ENCODE measurements around the gene HEATR3. TPM values are rescaled to one million over a fixed set of nuclear protein-coding genes. Genes with fewer than 3 reads are reported as not detected.

The HEATR3 gene
- total RNA-seq, 2 experiments from 2014 or later = 28.6 to 35.2 TPM

DNA sequence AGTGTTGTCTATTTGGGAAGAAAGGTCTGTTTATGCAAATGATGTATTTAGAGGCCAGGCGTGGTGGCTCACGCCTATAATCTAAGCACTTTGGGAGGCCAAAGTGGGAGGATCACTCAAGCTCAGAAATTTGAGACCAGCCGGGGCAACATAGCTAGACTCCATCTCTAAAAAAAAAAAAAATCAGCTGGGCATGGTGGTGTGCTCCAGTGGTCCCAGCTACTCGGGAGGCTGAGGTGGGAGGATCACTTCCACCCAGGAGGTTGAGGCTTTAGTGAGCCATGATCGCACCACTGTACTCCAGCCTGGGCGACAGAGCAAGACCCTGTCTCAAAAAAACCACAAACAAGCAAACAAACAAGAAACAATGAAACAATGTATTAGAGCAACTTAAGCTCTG is 18.9 kb upstream of the HEATR3 start:
- ChIA-PET CTCF (no interaction called here), POLR2A (no interaction called here)

DNA sequence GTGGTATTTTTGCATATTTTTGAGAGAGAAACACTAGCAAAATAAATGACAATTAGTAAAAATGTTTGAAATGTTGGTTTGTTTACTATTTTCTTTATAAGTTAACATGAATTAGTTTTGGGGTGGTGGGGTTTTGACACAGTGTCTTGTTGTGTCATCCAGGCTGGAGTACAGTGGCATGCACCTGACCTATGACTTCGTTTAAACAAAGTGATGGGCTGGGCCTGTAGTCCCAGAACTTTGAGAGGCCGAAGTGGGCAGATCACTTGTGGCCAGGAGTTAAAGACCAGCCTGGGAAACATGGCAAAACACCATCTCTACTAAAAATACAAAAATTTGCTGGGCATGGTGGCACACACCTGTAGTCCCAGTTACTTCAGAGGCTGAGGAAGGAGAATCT is 17.9 kb upstream of the HEATR3 start:
- ChIA-PET CTCF (no interaction called here), POLR2A (no interaction called here)

DNA sequence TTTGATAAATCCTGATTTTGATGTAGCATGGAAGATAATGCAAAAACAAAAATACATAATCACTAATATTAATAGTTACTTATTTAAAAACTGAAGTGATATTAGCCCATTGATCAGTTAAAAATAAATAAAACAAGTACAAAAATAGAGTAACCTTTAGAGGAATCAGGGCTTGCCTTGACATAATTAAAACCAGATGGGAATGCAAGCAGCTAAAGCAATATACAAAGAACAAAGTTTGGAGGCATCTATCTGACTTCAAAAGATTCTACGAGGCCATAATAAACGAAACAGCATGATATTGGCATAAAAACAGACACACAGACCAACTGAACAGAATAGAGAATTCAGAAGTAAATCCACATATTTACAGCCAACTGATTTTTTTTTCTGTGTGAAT is 15.0 kb upstream of the HEATR3 start:
- CTCF ChIA-PET = no interaction called here

DNA sequence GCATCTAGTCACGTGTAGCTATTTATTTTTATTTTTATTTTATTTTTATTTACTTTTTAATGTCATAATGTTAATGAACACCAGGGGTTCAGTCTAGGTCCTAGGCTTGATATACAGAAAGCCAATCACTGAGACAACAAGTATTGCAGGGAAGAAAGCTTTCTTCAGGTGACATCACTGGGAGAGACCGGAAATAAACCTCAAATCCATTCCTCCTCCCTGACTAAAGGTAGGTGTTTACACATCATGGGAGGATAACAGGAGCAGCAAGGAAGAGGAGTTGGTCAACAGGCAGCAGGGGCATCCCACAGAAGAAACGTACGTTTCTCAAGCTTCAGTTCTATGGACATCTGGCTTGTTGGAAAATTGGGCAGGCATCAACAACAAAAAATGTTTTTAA is 9.5 kb upstream of the HEATR3 start:
- ChIA-PET CTCF (no interaction called here), POLR2A (no interaction called here)

More for the DNA sequence above, 15.0 kb upstream of the HEATR3 start:
- POLR2A ChIA-PET = no interaction called here

DNA sequence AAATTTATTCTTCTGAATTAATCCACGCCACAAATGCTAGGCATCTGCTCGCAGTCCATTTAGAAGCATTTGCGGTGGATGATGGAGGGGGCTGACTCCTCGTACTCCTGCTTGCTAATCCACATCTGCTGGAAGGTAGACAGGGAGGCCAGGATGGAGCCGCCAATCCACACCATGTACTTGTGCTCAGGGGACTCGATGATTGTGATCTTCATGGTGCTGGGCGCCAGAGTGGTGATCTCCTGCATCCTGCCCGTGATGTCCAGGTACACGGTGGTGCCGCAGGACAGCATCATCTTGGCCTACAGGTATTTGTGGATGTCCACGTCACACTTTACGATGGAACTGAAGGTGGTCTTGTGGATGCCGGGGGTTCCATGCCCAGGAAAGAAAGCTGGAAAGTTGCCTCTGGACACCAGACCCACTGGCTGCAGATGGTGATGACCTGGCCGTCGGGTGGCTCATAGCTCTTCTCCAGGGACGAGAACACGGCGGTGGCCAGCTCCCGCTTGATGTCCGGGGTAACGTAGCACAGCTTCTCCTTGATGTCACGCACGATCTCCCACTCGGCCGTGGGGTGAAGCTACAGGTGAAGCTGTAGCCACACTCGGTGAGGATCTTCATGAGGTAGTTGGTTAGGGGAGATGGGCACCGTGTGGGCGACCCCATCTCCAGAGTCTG is 7.5 kb upstream of the HEATR3 start:
- POLR2A ChIA-PET = no interaction called here
- CTCF ChIA-PET = interaction anchor here (1.1 kb wide), 1 partner anchor 18 kb away, joined by 3 read pairs; no protein-coding TSS in a partner anchor

DNA sequence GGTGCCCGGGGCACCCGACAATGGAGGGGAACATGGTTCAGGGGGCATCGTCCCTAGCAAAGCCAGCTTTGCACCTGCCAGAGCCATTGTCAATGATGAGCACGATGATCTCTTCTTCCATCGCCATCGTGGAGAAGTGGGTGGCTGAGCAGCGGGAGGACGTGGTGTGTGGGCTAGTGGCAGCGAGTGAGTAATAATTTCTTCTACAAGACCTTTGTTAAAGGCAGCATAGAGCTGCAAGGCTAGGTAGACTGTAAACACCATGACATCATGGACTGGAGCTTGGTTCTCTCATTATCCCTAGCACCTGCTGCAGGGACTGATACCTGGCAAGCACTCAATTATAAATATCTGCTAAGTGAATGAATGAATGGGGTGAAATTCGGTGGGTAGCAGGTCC is 6.7 kb upstream of the HEATR3 start:
- ChIA-PET POLR2A (interaction anchor here (0.5 kb wide), 1 partner anchor 39 kb away, joined by 4 read pairs; no protein-coding TSS in a partner anchor), CTCF (interaction anchor here (1.1 kb wide), 1 partner anchor 19 kb away, joined by 3 read pairs; no protein-coding TSS in a partner anchor)

DNA sequence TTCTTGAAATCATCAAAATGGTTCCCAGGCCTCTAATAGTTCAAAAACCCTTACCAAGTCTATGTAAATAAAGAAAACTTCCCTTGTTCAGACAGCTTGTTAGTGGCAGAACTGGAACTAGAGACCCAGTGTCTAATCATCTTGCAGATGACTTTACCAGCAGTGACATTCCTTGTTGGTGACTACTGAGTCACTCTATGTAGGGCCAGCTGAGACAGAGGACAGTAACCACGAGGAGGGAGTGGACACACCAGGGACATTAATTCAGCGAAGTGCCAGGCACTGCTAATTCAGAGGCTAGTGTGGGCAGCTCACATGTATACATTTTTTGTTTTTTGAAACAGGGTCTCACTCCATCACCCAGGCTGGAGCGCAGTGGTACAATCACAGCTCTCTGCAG is 6.1 kb upstream of the HEATR3 start:
- CTCF ChIA-PET = interaction anchor here (0.8 kb wide), 1 partner anchor 35 kb away, joined by 3 read pairs; the partner anchor contains the start of gene CNEP1R1
- POLR2A ChIA-PET = no interaction called here

DNA sequence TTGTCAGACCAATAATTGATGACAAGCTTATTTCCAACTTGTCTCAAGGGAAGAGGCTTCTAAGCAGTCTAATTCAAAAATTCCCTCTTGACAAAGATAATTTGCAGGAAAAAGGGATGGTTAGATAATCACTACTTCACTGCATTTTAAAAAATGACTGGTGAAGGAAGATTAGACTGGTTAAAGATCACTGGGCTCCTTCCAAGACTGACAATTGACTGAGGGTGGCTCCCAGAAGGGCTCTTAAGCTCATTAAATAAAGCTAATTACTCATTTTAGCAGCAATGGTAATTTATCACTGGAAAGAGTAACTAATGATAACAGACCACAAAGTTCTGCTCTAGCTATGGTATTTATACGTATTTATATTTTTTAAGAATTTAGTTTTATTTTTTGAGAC is 4.4 kb upstream of the HEATR3 start:
- ChIA-PET POLR2A (no interaction called here), CTCF (no interaction called here)

DNA sequence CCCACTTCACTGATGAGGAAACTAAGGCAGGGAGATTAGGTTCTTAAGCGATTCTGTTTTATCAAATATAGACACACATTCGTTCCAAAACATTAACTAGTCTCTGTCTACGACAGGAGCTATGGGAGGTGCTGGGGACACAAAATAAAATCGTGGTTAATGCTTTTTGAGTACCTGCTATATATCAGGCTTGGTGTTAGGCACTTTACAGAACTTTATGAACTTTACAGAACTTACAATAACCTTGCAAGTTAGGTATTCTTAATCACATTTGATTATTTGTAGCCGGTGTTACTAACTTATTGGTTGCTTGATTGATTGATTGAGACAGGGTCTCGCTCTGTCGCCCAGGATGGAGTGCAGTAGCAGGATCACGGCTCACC is 538 bp upstream of the HEATR3 start:
- CTCF ChIA-PET = interaction anchor here (4.5 kb wide), 1 partner anchor 40 kb away, joined by 22 read pairs; the partner anchor contains the start of gene CNEP1R1

DNA sequence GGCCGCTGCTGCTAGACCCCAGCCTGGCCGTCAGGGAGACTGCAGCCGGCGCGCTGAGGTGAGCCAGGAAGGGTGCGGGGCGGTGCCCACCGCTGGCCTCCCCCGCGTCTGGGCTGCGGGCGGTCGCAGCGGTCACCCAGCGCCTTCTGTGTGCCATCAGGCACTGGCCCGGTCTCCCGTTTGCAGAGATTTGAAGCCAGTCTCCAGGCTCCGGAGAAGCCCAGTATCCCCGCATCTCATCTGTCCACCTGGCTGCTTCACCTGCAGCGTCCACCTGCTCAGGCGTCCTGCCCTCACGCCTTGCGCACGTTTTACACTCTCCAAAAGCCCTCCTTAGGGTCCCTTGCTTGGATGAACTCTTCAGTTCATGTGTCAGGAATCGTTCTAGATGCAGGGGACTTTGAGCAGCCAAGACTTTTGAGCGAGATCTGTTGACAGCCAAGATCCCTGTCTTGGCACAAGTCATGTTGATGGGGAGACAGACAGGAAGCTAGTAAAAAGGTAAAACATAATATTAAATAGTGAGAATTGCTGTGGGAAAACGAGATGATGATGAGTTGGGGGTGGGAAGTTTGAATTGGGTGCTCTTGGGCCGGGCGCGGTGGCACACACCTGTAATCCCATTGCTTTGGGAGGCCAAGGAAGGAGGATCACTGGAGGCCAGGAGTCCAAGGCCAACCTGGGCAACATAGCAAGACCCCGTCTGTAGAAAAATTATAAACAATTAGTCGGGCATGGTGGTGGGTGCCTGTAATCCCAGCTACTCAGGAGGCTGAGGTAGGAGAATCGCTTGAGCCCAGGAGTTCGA is 916 bp downstream of the HEATR3 start:
- ChIA-PET CTCF (interaction anchor here (0.7 to 4.5 kb wide), 10 partner anchors 42 to 284 kb away, joined by 3 to 22 read pairs (median 4); partner anchors contain the start of gene CNEP1R1), POLR2A (interaction anchor here (0.7 to 2.0 kb wide), 4 partner anchors 8 to 205 kb away, joined by 4 to 9 read pairs (median 5); partner anchors contain the start of gene CNEP1R1)

More for the DNA sequence above, 538 bp upstream of the HEATR3 start:
- POLR2A ChIA-PET = interaction anchor here (0.6 to 2.0 kb wide), 2 partner anchors 40 to 109 kb away, joined by 3 to 9 read pairs; partner anchors contain the start of gene CNEP1R1

DNA sequence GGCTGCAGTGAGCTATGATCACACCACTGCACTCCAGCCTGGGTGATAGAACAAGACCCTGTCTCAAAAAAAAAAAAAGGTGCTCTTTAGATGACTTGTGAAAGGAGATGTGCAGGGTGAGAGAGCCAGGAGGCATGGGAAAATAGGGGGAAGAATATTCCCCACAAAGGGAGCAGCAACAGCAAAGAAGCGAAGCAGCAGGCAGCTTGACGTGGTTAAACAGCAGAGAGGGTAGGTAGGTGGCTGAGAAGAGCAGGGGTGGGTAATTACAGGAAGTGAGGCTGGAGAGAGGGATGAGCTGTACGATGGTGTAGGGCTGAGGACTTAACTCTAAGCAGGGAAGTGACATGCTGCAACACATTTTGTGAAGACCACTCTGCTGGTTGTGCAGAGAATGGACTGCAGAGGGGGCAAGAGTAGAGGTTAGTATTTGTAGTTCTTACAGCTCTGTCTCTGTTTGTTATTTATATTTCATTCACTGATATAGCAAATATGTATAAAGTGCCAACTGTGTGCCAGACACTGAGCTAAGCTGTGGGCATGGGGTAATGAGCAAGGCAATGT is 1.6 kb downstream of the HEATR3 start:
- POLR2A ChIA-PET = interaction anchor here (0.6 to 1.0 kb wide), 3 partner anchors 42 to 614 kb away, joined by 4 read pairs; partner anchors contain the start of genes CNEP1R1 and SNX20
- CTCF ChIA-PET = interaction anchor here (0.7 to 4.5 kb wide), 13 partner anchors 10 to 380 kb away, joined by 3 to 22 read pairs (median 3); partner anchors contain the start of gene CNEP1R1

DNA sequence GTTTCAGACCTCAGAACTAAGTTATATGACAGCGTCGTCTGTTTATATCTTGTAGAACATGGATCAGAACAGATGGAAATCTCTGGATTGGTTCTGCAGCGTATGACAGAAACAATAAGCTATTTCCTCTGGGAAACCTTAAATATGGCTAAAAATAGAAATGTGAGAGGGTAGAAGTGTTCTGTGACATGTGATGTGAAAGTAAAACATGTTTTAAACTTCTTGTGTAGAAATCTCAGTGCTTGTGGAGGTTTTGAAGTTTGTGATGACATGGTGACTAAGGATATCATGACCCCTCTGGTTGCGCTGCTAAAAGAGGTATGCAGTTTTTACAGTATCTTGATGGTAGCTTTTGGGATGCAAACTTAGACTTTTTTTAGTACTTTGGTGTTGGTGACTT is 2.8 kb downstream of the HEATR3 start:
- ChIA-PET CTCF (interaction anchor here (0.8 to 2.3 kb wide), 5 partner anchors 8 to 157 kb away, joined by 3 to 12 read pairs (median 3); partner anchors contain the start of gene CNEP1R1), POLR2A (no interaction called here)

DNA sequence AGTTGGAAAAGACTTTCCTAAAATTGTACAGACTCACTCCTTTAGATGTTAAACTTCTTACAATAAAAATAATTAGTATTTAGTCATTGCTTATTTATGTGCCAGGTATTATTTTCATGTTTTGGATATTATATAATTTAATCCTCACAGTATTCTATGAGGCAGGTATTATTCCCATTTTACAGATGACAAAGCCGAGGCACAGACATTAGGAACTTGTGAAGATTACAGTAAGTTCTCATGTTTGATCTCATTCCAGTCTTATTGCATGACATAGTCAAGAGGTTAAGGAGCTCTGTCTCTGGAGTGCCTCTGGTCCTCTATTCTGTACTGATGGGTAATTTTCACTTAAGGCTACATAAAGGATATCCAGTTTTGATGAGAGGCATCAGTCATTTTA is 3.3 kb downstream of the HEATR3 start:
- POLR2A ChIA-PET = interaction anchor here (0.5 kb wide), 1 partner anchor 127 kb away, joined by 5 read pairs; no protein-coding TSS in a partner anchor
- CTCF ChIA-PET = interaction anchor here (0.8 to 2.3 kb wide), 2 partner anchors 44 to 141 kb away, joined by 5 to 12 read pairs; partner anchors contain the start of gene CNEP1R1

DNA sequence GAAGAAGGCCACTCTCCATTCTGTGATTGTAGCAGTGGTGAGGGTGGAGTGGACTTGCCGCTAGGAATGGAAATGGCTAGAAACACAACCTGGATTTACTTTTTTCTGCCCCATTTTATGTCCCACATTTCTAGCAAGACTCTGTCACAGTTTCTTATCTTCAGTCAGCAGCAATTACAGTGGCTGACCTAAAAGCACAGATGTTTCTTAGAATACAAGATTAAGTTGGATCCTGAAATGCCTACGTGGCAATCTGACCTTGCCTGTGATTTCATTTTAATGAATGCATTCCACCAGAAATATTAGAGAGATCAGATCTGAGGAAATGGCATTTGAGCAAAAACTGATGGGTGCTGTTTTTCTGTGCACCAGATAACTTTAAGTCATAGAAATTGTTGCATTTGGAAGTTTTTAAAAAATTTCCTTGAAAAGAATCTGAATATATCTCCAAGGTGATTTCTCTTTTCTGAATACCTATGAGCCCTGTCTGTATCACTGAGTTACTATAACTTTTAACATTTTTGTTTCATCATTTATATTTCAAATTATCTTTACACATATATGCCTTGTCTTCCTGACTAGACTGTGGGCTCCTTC is 5.4 kb downstream of the HEATR3 start:
- POLR2A ChIA-PET = no interaction called here
- CTCF ChIA-PET = no interaction called here

DNA sequence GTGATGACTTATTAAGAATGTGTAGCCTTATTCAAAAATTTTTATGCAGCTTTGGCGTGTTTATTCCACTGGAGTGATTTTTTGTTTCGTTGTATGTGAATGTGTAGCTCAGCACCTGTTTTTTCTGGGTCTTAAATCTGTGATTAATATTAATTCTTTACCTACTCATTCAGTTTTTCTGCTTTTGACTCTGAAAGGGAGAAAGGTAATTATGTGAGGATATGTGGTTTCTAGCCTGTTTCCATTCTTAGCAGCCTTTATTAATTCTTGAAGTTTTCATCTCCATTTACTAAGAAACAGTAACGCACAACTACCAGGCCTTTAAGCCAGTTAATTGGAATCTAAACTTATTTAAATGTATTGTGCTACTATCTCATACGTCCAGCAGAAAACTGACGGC is 7.0 kb downstream of the HEATR3 start:
- ChIA-PET POLR2A (interaction anchor here (0.6 kb wide), 2 partner anchors 66 to 235 kb away, joined by 4 to 11 read pairs; no protein-coding TSS in a partner anchor), CTCF (interaction anchor here (2.0 kb wide), 1 partner anchor 48 kb away, joined by 5 read pairs; the partner anchor contains the start of gene CNEP1R1)

DNA sequence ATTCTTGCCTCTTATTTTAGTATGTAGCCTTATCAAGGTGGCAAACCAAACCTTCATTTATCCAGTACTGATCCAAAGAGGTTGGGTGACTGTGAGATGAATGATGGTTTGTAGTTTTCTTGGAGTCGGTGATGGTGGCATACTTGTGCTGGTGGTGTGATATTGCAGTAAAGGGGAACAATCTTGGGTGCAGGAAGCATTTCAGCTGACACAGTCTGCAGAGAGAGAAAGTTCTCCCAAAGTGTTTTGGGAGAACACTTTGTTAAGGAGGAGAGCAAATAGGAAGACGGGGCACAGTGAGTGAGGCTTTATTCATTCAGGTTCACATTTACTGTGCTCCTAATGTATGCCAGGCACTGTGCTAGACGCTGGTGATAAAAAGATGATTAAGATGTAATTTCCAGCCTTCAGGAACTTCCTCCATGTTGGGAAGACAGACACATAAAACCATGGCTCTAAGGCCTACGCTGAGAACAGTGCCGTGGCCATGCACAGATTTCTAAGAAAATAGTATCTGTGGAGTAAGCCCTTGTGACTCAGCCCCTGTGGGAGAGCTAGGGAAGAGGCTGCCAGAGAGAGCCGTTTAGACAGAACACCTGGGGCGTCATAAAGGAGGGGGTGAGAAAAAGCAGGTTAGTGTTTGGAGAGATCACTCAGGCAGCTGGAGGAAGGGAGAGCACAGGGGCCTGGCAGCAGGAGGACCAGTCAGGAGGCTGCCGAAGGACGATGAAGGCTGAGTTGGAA is 13.8 kb downstream of the HEATR3 start:
- POLR2A ChIA-PET = no interaction called here
- CTCF ChIA-PET = no interaction called here

DNA sequence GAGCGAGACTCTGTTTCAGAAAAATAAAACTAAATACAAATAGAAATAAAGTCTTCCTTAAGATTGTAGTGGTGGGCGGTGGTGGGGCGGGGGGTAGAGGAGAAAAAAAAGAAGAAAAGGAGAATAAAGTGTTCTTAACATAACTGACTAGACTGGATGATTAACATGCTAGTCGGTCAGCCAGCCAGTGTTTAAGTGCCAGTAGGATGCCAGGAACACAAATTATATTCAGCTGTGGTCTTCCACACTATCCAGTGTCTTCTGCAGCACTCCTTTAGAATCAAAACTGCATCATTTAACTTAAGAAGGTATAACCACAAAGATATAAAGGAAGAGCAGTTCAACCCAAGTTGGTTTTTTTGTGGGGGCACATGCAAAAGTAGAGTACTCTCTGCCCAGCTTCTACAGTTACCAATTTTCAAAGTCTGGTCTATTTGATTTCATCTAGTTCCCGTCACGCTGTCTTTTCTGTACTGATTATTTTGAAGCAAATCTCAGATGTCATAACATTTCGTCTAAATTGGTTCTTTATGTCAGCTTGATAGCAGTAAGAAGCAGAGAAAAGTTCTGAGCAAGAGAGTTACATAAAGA is 15.8 kb downstream of the HEATR3 start:
- POLR2A ChIA-PET = interaction anchor here (0.6 kb wide), 1 partner anchor 54 kb away, joined by 3 read pairs; no protein-coding TSS in a partner anchor
- CTCF ChIA-PET = interaction anchor here (2.0 kb wide), 1 partner anchor 57 kb away, joined by 4 read pairs; the partner anchor contains the start of gene CNEP1R1

DNA sequence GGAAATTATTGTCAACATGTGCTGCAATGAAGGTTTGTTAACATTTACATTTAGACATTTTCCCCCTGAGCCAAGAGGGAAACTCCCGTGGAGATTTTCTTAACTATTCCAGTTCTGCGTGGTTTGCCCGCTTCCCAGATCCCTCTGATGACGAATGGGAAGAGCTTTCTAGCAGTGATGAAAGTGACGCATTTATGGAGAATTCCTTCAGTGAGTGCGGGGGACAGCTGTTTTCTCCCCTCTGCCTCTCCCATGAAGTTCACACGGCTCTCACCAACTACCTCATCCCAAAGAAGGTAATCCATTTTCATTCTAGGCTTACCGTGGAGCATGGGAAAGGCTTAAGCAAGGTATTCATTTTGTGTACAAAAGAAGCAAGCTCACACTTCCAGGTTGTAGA is 18.2 kb downstream of the HEATR3 start:
- ChIA-PET POLR2A (no interaction called here), CTCF (no interaction called here)
